ENCODE results near the gene GFRA1.

DNA sequence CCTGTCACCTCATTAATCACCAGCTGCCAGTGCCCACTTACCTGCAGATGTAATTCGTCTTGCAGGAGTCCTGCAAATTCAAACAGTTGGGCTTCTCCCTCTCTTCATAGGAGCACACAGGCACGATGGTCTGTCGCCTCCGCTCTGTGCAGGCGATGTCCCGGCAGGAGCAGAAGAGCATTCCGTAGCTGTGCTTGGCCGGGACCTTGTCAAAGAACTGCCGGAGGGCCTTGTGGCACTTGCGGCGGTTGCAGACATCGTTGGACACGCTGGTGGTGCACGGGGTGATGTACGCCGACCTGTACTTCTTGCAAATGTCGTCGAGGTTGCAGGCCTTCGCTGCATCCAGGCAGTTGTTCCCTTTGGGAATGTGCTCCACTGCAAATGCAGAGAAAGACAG is 147.8 kb downstream of the GFRA1 start:
- TF ChIP-seq, protein P1, sequence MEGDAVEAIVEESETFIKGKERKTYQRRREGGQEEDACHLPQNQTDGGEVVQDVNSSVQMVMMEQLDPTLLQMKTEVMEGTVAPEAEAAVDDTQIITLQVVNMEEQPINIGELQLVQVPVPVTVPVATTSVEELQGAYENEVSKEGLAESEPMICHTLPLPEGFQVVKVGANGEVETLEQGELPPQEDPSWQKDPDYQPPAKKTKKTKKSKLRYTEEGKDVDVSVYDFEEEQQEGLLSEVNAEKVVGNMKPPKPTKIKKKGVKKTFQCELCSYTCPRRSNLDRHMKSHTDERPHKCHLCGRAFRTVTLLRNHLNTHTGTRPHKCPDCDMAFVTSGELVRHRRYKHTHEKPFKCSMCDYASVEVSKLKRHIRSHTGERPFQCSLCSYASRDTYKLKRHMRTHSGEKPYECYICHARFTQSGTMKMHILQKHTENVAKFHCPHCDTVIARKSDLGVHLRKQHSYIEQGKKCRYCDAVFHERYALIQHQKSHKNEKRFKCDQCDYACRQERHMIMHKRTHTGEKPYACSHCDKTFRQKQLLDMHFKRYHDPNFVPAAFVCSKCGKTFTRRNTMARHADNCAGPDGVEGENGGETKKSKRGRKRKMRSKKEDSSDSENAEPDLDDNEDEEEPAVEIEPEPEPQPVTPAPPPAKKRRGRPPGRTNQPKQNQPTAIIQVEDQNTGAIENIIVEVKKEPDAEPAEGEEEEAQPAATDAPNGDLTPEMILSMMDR (IDR thresholded peaks at IDR 0.05; ENCODE audit: insufficient read depth, low read length, poor library complexity, severe bottlenecking) = no peak
- TF ChIP-seq EZH2phosphoT487 (conservative IDR thresholded peaks at IDR 0.05; ENCODE audit: low read length) = no peak
